HG03558 (cell line): ENCODE results near the gene FAM83G.
"Not testable (repeated sequence)": the region's sequence is repeated elsewhere in the genome, so short reads cannot be mapped to it uniquely, and the experiment has no call there.

Source experiments
- ATAC-seq: cut with Tn5 transposase; IDR thresholded peaks from one replicate; pipeline ENCODE4 v1.9.1; 2021; ENCODE audit warnings: moderate number of reproducible peaks; ENCODE audit not compliant: unreplicated experiment; ENCODE audit errors: extremely low read depth

The FAM83G gene

DNA sequence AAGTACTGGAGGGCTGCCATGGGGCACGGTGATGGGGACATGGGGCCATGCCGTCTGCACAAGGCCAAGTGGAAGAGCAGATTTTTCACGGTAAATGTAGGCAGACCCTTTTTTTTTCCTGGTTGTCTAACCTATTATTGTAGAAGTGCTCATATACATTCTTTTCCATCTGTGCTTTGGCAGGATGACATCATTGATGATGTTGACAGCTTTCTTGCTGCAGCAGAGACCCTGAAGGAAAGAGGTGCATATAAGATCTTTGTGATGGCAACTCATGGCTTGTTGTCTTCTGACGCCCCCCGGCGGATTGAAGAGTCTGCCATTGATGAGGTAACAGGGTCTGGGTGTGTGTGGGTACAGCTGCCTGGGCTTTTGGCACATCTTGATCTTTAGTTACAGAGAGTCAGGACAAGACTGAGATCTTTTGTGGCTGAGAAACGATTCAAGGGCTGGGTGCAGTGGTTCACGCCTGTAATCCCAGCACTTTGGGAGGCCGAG is 75.9 kb downstream of the FAM83G start:
- no peak for ATAC-seq

DNA sequence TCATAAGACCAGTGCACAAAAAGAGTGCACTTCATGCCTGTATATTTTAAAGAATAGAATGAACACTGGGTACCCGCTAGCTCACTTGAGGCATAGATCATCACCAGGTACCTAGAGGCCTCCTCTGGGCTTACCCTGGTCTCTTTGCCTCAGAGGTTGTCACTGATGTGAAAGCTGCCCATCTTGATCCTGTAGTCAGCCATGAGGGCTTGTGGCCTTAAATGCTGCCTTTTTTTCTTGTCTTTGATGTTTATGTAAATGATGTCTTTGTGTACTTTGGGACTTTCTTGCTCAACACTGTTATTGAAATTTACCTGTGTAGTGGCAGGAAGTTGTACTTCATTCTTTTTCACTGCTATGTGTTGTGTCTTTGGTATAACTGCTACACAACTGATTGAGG is 79.4 kb downstream of the FAM83G start:
- no peak for ATAC-seq

DNA sequence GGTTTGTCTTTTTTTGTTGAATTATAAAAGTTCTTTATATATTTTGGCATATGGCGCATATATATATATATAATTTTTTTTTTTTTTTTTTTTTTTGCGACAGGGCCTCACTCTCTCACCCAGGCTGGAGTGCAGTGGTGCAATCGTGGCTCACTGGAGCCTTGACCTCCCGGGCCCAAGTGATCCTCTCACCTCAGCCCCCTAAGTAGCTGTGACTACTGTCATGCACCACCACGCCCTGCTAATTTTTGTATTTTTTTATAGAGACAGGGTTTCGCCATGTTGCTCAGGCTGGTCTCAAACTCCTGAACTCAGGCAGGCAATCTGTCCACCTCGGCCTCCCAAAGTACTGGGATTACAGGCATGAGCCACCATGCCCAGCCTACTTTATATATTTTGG is 82.0 kb downstream of the FAM83G start:
- ATAC-seq: not testable (repeated sequence)

DNA sequence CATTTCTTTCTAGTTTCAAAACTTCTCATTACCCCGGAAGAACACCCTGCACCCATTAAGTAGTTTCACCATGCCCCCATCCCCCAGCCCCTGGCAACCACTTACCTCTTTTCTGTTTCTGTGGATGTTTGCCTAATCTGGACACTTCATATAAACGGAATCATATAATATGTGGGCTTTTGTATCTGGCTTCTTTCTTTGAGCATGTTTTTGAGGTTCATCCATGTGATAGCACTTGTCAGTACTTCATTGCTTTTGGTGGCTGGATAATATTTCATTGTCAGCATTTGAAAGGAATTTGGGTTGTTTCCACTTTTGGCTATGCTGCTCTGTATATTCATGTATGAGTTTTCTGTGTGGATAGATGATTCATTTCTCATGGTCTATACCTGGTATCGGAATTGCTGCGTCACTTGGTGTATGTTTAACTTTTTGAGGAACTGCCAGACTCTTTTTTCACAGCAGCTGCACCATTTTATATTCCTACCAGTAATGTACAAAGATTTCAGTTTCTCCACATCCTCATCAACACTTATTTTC is 82.6 kb downstream of the FAM83G start:
- peak; percentile 54 for ATAC-seq

DNA sequence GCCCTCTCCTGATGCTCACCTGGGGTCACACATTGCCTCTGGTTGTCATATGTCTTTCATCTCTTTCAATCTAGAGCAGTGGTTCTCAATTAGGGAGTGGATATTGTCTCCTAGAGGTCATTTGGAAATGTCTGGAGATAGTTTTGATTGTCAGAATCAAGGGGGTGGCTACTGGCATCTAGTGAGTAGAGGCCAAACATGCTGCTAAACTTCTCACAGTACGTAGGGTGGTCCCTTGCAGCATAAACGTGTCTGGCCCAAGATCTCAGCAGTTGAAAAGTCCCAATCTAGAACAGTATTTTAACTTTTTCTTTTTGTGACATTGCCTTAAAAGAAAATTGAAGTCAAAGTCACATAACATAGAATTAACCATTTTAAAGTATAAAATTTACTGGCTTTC is 83.1 kb downstream of the FAM83G start:
- no peak for ATAC-seq

DNA sequence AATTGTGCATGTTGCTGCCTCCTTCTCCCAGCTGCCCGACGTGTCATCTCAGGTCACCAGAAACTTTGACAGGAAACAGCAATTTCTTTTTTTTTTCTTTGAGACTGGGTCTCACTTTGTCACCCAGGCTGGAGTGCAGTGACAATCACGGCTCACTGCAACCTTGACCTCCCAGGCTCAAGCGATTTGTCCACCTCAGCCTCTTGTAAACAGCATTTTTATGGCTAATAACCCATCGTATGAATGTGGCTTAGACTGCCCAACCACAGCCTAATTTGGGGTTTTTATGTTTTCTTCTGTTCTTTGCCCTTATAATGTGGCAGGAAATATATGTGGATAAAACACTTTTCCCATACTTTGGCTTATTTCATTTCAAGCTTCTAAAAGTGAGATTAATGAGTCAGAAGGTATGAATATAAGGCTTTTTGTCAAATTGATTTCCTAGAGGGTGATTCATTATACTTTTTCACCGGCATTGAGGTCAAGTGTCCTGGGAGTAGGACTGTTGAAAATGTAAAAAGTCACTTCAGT is 83.6 kb downstream of the FAM83G start:
- no peak for ATAC-seq

DNA sequence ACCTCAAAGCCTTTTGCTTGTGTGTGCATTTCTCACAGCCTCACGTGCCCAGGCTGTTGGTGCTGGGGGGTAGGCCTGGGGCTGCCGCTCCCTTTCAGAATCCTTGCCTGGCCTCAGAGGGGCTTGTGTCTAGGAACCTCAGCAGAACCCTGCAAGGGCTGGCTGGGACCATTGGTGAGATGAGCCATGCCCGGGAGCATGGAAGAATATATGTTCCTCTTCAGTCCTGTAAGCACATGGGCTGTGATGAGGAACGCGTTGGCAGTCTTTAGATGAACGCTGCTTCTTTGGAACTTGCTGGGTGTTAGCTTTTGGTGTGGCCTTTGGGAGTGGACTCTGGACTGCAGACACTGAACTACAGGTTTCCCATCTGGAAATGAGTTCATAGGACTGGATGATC is 84.6 kb downstream of the FAM83G start:
- ATAC-seq: no peak
